ENCODE results near the gene MRPS18B.

Gene MRPS18B

GRCh38 chr6:30635834-30636233 lies 18.2 kb downstream of the MRPS18B start:
- DNase-seq, result no peak
- Mint-ChIP-seq H3K4me1 (no peaks in the 10 kb centered on the region), H3K27ac (peak overlapping the region; percentile 1), H3K9me3 (peaks cover 6% of the 10 kb centered on the region), H3K4me3 (no peak overlapping the region), H3K36me3 (ENCODE audit: low read depth) (peaks cover 91% of the 10 kb centered on the region), H3K27me3 (ENCODE audit: low read depth, poor library complexity) (no peaks in the 10 kb centered on the region)
- no peak for TF ChIP-seq CTCF (IDR thresholded peaks at IDR 0.05)

GRCh38 chr6:30640481-30640880 lies 22.8 kb downstream of the MRPS18B start:
- H3K27ac Mint-ChIP-seq, result no peak overlapping the region

GRCh38 chr6:30641048-30641447 lies 23.4 kb downstream of the MRPS18B start:
- Mint-ChIP-seq H3K4me1 (peaks cover 7% of the 10 kb centered on the region), H3K4me3 (no peak overlapping the region), H3K27ac (peak overlapping the region; percentile 81), H3K36me3 (ENCODE audit: low read depth) (peaks cover 81% of the 10 kb centered on the region), H3K9me3 (no peaks in the 10 kb centered on the region), H3K27me3 (ENCODE audit: low read depth, poor library complexity) (no peaks in the 10 kb centered on the region)
- no peak for TF ChIP-seq CTCF (IDR thresholded peaks at IDR 0.05)
- DNase-seq, result no peak

More at GRCh38 chr6:30640481-30640880, 22.8 kb downstream of the MRPS18B start:
- H3K9me3 Mint-ChIP-seq, result no peaks in the 10 kb centered on the region
- no peak for TF ChIP-seq CTCF (IDR thresholded peaks at IDR 0.05)
- peaks cover 82% of the 10 kb centered on the region for H3K36me3 Mint-ChIP-seq (ENCODE audit: low read depth)
- H3K4me1 Mint-ChIP-seq, result peaks cover 2% of the 10 kb centered on the region
- no peaks in the 10 kb centered on the region for H3K27me3 Mint-ChIP-seq (ENCODE audit: low read depth, poor library complexity)
- no peak for DNase-seq
- H3K4me3 Mint-ChIP-seq, result no peak overlapping the region

- H3K4me3 Mint-ChIP-seq, result no peak overlapping the region
- no peak for TF ChIP-seq CTCF (IDR thresholded peaks at IDR 0.05)
- H3K27me3 Mint-ChIP-seq (ENCODE audit: low read depth, poor library complexity), result no peaks in the 10 kb centered on the region
- H3K27ac Mint-ChIP-seq, result peak overlapping the region; percentile 14
- no peaks in the 10 kb centered on the region for H3K9me3 Mint-ChIP-seq
- peaks cover 63% of the 10 kb centered on the region for H3K36me3 Mint-ChIP-seq (ENCODE audit: low read depth)
- H3K4me1 Mint-ChIP-seq, result peaks cover 22% of the 10 kb centered on the region
- DNase-seq, result no peak
These were observed 26.0 kb downstream of the MRPS18B start for GRCh38 chr6:30643656-30644055.

- no peaks in the 10 kb centered on the region for H3K9me3 Mint-ChIP-seq
- H3K27ac Mint-ChIP-seq, result peak overlapping the region; percentile 88
- H3K27me3 Mint-ChIP-seq (ENCODE audit: low read depth, poor library complexity), result no peaks in the 10 kb centered on the region
- no peak overlapping the region for H3K4me3 Mint-ChIP-seq
- peaks cover 52% of the 10 kb centered on the region for H3K36me3 Mint-ChIP-seq (ENCODE audit: low read depth)
- no peak for DNase-seq
- peaks cover 25% of the 10 kb centered on the region for H3K4me1 Mint-ChIP-seq
- no peak for TF ChIP-seq CTCF (IDR thresholded peaks at IDR 0.05)
These were observed 27.1 kb downstream of the MRPS18B start for GRCh38 chr6:30644769-30645168.

GRCh38 chr6:30645989-30646388 lies 28.3 kb downstream of the MRPS18B start:
- Mint-ChIP-seq H3K4me1 (peaks cover 28% of the 10 kb centered on the region), H3K4me3 (peak overlapping the region; percentile 89), H3K27ac (peak overlapping the region; percentile 88), H3K27me3 (ENCODE audit: low read depth, poor library complexity) (no peaks in the 10 kb centered on the region), H3K9me3 (no peaks in the 10 kb centered on the region), H3K36me3 (ENCODE audit: low read depth) (peaks cover 44% of the 10 kb centered on the region)
- no peak for TF ChIP-seq CTCF (IDR thresholded peaks at IDR 0.05)
- no peak for DNase-seq
